HL-60 (cell line): ENCODE data around the gene EPM2AIP1.
A peak's percentile ranks its signal among the peaks of the same experiment; 100 is the strongest.

ENCODE experiments used
- DNase-seq, 2 experiments: peaks; one replicate each; pipeline ENCODE4 v3.0.0-alpha.2; 2010 to 2020; ENCODE audit warnings: low read depth in 1 of 2, low spot score in 1 of 2
- H3K27ac ChIP-seq: fragments of 250-450 bp; sonication (Bioruptor Pico); replicated peaks from 2 replicates; pipeline ENCODE4 v1.5.1; 2020; ENCODE audit warnings: mild to moderate bottlenecking, moderate library complexity
- H3K27me3 ChIP-seq: fragments of 250-450 bp; sonication (Bioruptor Pico); 2 replicates; pipeline ENCODE4 v1.5.1; 2021; ENCODE audit warnings: mild to moderate bottlenecking, moderate library complexity; ENCODE audit not compliant: insufficient read depth, poor library complexity, severe bottlenecking
- H3K4me3 ChIP-seq: replicated peaks from 2 replicates; pipeline ENCODE4 v1.5.1; 2011; ENCODE audit warnings: mild to moderate bottlenecking, control low read depth, low read length; ENCODE audit not compliant: insufficient read depth
- CTCF ChIP-seq: IDR thresholded peaks from one replicate; pipeline ENCODE4 v1.5.1; 2011; ENCODE audit warnings: low read length, control low read depth, inconsistent platforms; ENCODE audit not compliant: insufficient read depth
- GABPA ChIP-seq: IDR thresholded peaks from 2 replicates; pipeline ENCODE4 v1.6.1; 2012; ENCODE audit warnings: low read depth
- POLR2AphosphoS5 ChIP-seq: IDR thresholded peaks from 2 replicates; pipeline ENCODE4 v1.6.1; 2012; ENCODE audit warnings: low read depth
- REST ChIP-seq: IDR thresholded peaks from 2 replicates; pipeline ENCODE4 v1.6.1; 2012; ENCODE audit warnings: low read depth; ENCODE audit not compliant: insufficient replicate concordance
- SPI1 ChIP-seq: IDR thresholded peaks from 2 replicates; pipeline ENCODE4 v1.6.1; 2012; ENCODE audit warnings: low read depth, mild to moderate bottlenecking, borderline replicate concordance

Gene EPM2AIP1

GRCh38 chr3:36981006-36981405 lies 11.9 kb downstream of the EPM2AIP1 start:
- DNase-seq: no peak
- Histone ChIP-seq H3K27me3 (no peaks in the 10 kb centered on the region), H3K4me3 (no peak overlapping the region), H3K27ac (no peak overlapping the region)
- no peak for TF ChIP-seq POLR2AphosphoS5
- no peak for TF ChIP-seq CTCF
- TF ChIP-seq SPI1: no peak
- TF ChIP-seq REST: no peak
- TF ChIP-seq GABPA: no peak

GRCh38 chr3:36973139-36973538 lies 19.8 kb downstream of the EPM2AIP1 start:
- Histone ChIP-seq H3K4me3 (no peak overlapping the region), H3K27ac (no peak overlapping the region), H3K27me3 (no peaks in the 10 kb centered on the region)
- no peak for DNase-seq
- no peak for TF ChIP-seq POLR2AphosphoS5

- no peak for DNase-seq
- no peak for TF ChIP-seq CTCF
- no peak for TF ChIP-seq SPI1
- no peak for TF ChIP-seq GABPA
- Histone ChIP-seq H3K4me3 (no peak overlapping the region), H3K27me3 (no peaks in the 10 kb centered on the region), H3K27ac (no peak overlapping the region)
Measured at GRCh38 chr3:36972163-36972562, 20.8 kb downstream of the EPM2AIP1 start.

GRCh38 chr3:36969540-36970432 lies 23.1 kb downstream of the EPM2AIP1 start:
- H3K27me3 ChIP-seq: no peaks in the 10 kb centered on the region
- no peak for TF ChIP-seq GABPA
- no peak for TF ChIP-seq REST
- TF ChIP-seq CTCF: no peak
- no peak for TF ChIP-seq POLR2AphosphoS5
- TF ChIP-seq SPI1: no peak; the same call in 1 of the 2 replicates
- H3K4me3 ChIP-seq: no peak overlapping the region
- DNase-seq: peak; percentile 63 to 68
- H3K27ac ChIP-seq: peak overlapping the region; percentile 30; the same call in 1 of the 2 replicates
